GM12891 (cell line): Measurements from ENCODE around the gene PADI1.
A peak's percentile ranks its signal among the peaks of the same experiment; 100 is the strongest.

ENCODE experiments used
- DNase-seq: peaks from one replicate; pipeline ENCODE4 v3.0.0; 2011; ENCODE audit warnings: low spot score; ENCODE audit not compliant: insufficient read length
- FAIRE-seq: peaks from 2 replicates; lab custom pipeline; 2011; peaks lifted over from hg19 to GRCh38; lab: Jason Lieb, UNC
- PAX5 ChIP-seq: IDR thresholded peaks from 2 replicates; pipeline ENCODE4 v1.6.1; 2011; ENCODE audit warnings: low read length, moderate library complexity, mild to moderate bottlenecking; ENCODE audit not compliant: insufficient read depth, severe bottlenecking
- POLR2A ChIP-seq: IDR thresholded peaks from 2 replicates; pipeline ENCODE4 v1.6.1; 2011; ENCODE audit warnings: low read depth, low read length, control low read depth
- POLR2AphosphoS5 ChIP-seq: IDR thresholded peaks from 2 replicates; pipeline ENCODE4 v1.6.1; 2011; ENCODE audit warnings: low read depth, low read length, control low read depth
- POU2F2 ChIP-seq: IDR thresholded peaks from 2 replicates; pipeline ENCODE4 v1.6.1; 2011; ENCODE audit warnings: low read depth, mild to moderate bottlenecking, control low read depth, low read length, moderate library complexity
- SPI1 ChIP-seq: IDR thresholded peaks from 2 replicates; pipeline ENCODE4 v1.6.1; 2011; ENCODE audit warnings: low read depth, low read length, control low read depth
- TAF1 ChIP-seq: IDR thresholded peaks from 2 replicates; pipeline ENCODE4 v1.6.1; 2011; ENCODE audit warnings: low read depth, low read length, control low read depth

PADI1 gene

DNA sequence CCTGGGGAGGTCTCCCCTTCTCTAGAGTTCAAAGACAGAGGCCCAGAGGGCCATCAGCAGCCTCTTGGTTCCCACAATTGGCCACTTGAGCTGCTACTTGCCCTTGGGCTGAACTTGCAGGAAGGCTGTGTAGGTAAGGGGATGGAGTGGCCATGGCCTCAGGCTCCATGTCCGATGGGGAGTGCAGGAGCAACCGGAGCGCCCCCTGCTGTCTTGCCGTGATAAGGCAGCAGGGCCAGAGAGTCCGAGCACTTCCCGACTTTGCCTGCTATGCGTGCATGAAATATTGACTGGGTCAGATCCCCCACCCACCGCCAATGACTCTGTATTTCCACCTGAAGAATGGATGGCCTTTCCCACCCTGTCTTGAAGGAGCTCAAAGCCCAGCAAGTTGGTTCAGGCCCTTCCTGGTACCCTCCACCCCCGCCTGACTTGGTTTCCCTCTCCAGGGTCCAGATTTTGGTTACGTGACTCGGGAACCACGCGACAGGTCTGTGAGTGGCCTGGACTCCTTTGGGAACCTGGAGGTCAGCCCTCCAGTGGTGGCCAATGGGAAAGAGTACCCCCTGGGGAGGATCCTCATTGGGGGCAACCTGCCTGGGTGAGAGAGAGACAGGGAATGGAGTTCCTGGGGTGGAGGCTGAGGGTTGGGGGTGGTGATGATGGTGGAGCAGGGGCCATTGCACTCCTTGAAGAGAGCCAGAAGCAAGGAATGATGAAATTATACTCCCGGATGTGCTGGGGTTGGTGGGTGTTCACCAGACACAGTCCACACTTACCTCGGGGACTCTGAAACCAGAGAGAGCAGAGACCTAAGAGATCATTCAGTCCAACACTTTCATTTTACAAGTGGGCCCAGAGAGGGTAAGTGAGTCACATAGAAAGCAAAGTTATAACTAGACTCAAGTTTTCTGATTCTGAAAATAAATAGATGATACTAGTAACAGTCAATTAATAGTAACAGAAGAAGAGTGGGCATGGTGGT, 69.5 kb downstream of the PADI1 start:
- DNase-seq = peak; percentile 57
- FAIRE-seq = peak; percentile 90
- TF ChIP-seq PAX5 (no peak), SPI1 (no peak), POU2F2 (no peak), POLR2AphosphoS5 (no peak), TAF1 (no peak), POLR2A (no peak)

DNA sequence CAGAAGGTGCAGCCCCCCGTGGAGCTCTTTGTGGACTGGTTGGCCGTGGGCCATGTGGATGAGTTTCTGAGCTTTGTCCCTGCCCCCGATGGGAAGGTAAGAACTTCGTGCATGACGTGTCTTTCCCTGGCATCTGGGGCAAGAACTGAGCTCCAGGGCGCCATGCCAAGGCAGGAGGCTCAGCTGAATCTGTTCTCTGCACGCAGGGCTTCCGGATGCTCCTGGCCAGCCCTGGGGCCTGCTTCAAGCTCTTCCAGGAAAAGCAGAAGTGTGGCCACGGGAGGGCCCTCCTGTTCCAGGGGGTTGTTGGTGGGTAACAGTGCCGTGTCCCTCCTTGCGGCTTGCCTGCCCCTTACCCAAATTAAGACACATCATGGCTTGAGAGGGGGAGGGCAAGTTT, 71.6 kb downstream of the PADI1 start:
- no peak for DNase-seq
- TF ChIP-seq POLR2A (no peak), POLR2AphosphoS5 (no peak), POU2F2 (no peak), SPI1 (no peak), TAF1 (no peak), PAX5 (no peak)
- FAIRE-seq = no peak

GRCh38 chr1:17277511-17278159, 72.7 kb downstream of the PADI1 start:
- no peak for FAIRE-seq
- DNase-seq = no peak
- TF ChIP-seq POU2F2 = no peak
- no peak for TF ChIP-seq POLR2A

- no peak for DNase-seq
- no peak for FAIRE-seq
- TF ChIP-seq POLR2AphosphoS5 (no peak), PAX5 (no peak), POU2F2 (no peak), POLR2A (no peak), TAF1 (no peak), SPI1 (no peak)
Observed at GRCh38 chr1:17278996-17279830, 74.3 kb downstream of the PADI1 start.

DNA sequence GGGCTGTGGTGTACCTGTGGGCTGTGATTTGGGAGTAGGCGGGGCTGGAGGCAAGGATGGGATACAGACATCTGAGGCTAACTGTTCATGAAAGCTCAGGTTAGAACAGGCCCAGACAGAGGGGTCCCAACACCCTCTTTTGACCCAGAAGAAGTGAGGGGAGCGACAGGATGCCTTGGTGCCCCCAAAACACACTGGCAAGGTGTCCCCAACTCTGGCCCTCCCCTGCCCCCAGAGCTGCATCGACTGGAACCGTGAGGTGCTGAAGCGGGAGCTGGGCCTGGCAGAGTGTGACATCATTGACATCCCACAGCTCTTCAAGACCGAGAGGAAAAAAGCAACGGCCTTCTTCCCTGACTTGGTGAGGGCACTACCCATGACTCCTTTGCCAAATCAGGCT, 75.5 kb downstream of the PADI1 start:
- TF ChIP-seq SPI1 = no peak
- no peak for TF ChIP-seq PAX5
- no peak for TF ChIP-seq POU2F2
- no peak for TF ChIP-seq TAF1
- no peak for TF ChIP-seq POLR2AphosphoS5
- no peak for TF ChIP-seq POLR2A
- FAIRE-seq = no peak
- DNase-seq = no peak

GRCh38 chr1:17280894-17281293, 76.0 kb downstream of the PADI1 start:
- FAIRE-seq = no peak
- no peak for TF ChIP-seq POLR2AphosphoS5
- no peak for TF ChIP-seq PAX5

DNA sequence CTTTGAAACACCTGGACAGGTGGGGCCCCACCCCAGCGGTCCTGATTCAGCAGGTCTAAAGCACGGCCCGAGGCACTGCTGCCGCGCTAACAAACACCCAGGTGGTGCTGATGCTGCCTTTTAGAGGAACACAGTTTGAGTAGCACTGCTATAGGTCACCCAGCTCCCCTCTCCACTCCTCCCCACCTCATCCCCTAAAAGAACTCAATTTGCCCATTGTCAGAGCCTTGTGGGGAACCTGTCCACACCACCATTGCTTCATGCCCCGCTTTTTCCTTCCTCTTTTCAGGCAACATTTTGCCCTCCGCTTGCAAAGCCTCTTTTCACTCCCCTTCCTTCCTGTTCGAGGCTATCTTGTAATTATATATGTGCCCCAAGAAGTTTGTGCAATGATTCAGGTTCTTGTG, 76.8 kb downstream of the PADI1 start:
- no peak for DNase-seq
- TF ChIP-seq PAX5 (no peak), POU2F2 (no peak), POLR2A (no peak), POLR2AphosphoS5 (no peak), TAF1 (no peak), SPI1 (no peak)
- no peak for FAIRE-seq

More at GRCh38 chr1:17280894-17281293, 76.0 kb downstream of the PADI1 start:
- DNase-seq = no peak

- no peak for FAIRE-seq
- no peak for TF ChIP-seq SPI1
- no peak for TF ChIP-seq TAF1
- no peak for TF ChIP-seq PAX5
- no peak for TF ChIP-seq POLR2AphosphoS5
- TF ChIP-seq POU2F2 = no peak
- TF ChIP-seq POLR2A = no peak
Observed at GRCh38 chr1:17282836-17283235, 77.9 kb downstream of the PADI1 start.

DNA sequence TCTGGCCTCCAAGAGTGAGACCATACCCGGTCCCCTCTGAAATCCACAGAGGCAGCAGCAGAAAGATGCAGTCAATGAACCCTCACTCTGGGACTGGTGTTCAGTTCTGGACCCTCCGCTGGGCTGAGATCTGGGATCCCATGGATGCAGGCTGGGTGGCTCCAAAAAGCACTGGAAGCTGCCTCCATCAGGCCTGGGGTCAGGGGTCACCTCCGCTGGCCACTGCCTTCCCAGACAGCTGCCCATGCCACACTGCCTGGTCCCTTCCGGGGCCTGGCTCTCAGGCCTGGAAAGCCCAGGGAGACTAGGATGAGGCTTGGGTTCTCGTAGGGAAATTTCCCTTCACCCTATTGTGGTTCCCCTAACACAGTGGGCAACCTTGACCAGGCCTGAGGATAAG, 81.7 kb downstream of the PADI1 start:
- FAIRE-seq = no peak
- TF ChIP-seq SPI1 = no peak
- no peak for TF ChIP-seq POLR2AphosphoS5
- TF ChIP-seq PAX5 = no peak
- no peak for TF ChIP-seq POLR2A
- no peak for TF ChIP-seq POU2F2
- no peak for TF ChIP-seq TAF1
- no peak for DNase-seq

More at GRCh38 chr1:17282836-17283235, 77.9 kb downstream of the PADI1 start:
- DNase-seq = no peak

- TF ChIP-seq TAF1 = no peak
- TF ChIP-seq SPI1 = no peak
- TF ChIP-seq POLR2AphosphoS5 = no peak
- no peak for TF ChIP-seq POLR2A
- no peak for FAIRE-seq
- DNase-seq = no peak
Observed at GRCh38 chr1:17287130-17287776, 82.3 kb downstream of the PADI1 start.
